Activated naive CD4-positive, alpha-beta T cell treated with anti-CD3 and anti-CD28 coated beads for 36 hours (primary cell): Measurements from ENCODE around the gene ATG2B. TPM values are rescaled to one million over a fixed set of nuclear protein-coding genes. Genes with fewer than 3 reads are reported as not detected.

Experiments used
- CTCF ChIA-PET: fragments of 350-600 bp; sonication (Branson Sonifier 250); formaldehyde crosslinking; loops from one replicate; lab custom pipeline; 2021; ENCODE audit warnings: antibody characterized with exemption; lab: Charles Lee
- DNase-seq: peaks from one replicate; pipeline ENCODE4 v3.0.0-alpha.2; 2020
- H3K27ac Mint-ChIP-seq: one replicate; pipeline ENCODE4 v1.8.0; 2021; ENCODE audit warnings: mild to moderate bottlenecking, mixed read lengths
- H3K27me3 Mint-ChIP-seq: one replicate; pipeline ENCODE4 v1.8.0; 2021; ENCODE audit warnings: low read depth, mixed read lengths
- H3K36me3 Mint-ChIP-seq: one replicate; pipeline ENCODE4 v1.8.0; 2021; ENCODE audit warnings: low read depth, mixed read lengths
- H3K4me1 Mint-ChIP-seq: one replicate; pipeline ENCODE4 v1.8.0; 2021; ENCODE audit warnings: low read depth, mixed read lengths
- H3K4me3 Mint-ChIP-seq: one replicate; pipeline ENCODE4 v1.8.0; 2021; ENCODE audit warnings: mild to moderate bottlenecking, moderate library complexity, mixed read lengths
- H3K9me3 Mint-ChIP-seq: one replicate; pipeline ENCODE4 v1.8.0; 2021; ENCODE audit warnings: mixed read lengths
- intact Hi-C: fragments of 100-400 bp; cut with micrococcal nuclease; formaldehyde crosslinking; loops from one replicate; pipeline ENCODE4 v1.15.1; 2023
- total RNA-seq, 2 experiments: library from RNA; stranded (reverse); gene quantifications; one replicate each; pipeline ENCODE4 v1.2.3, GENCODE V29; 2021

ATG2B gene
- total RNA-seq, 2 experiments from 2014 or later: 12.8 to 15.3 TPM

DNA sequence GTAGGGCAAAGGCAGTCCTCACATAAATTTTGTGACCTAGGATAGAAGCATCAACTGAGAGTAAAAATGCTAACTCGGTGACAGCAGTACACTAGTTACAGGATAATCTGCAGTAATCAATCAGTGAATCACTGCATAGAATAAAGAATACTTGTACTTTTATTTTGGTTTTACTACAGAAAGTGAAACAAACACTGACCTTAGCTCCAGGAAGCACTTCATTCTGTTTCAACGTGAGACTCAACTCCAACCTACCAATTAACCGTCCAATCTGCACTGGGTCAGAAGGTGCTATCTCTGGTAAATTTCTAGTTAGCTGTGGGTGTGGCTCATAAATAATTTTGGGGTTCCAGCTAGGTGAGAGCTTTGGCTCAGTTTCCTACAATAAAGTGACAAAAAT is 21.8 kb downstream of the ATG2B start:
- no peak overlapping the region for H3K4me3 Mint-ChIP-seq
- DNase-seq: no peak
- H3K9me3 Mint-ChIP-seq: no peaks in the 10 kb centered on the region
- intact Hi-C loops: no loop called here
- H3K27me3 Mint-ChIP-seq: no peaks in the 10 kb centered on the region
- no peaks in the 10 kb centered on the region for H3K4me1 Mint-ChIP-seq
- CTCF ChIA-PET: no interaction called here
- peaks cover 18% of the 10 kb centered on the region for H3K36me3 Mint-ChIP-seq
- no peak overlapping the region for H3K27ac Mint-ChIP-seq

- no peak for DNase-seq
- H3K4me3 Mint-ChIP-seq: no peak overlapping the region
- intact Hi-C loops: no loop called here
- no peaks in the 10 kb centered on the region for H3K9me3 Mint-ChIP-seq
- no peaks in the 10 kb centered on the region for H3K27me3 Mint-ChIP-seq
- CTCF ChIA-PET: no interaction called here
- no peak overlapping the region for H3K27ac Mint-ChIP-seq
- no peaks in the 10 kb centered on the region for H3K4me1 Mint-ChIP-seq
- peaks cover 18% of the 10 kb centered on the region for H3K36me3 Mint-ChIP-seq
These were observed 24.6 kb downstream of the ATG2B start for GRCh38 chr14:96338551-96338950.

DNA sequence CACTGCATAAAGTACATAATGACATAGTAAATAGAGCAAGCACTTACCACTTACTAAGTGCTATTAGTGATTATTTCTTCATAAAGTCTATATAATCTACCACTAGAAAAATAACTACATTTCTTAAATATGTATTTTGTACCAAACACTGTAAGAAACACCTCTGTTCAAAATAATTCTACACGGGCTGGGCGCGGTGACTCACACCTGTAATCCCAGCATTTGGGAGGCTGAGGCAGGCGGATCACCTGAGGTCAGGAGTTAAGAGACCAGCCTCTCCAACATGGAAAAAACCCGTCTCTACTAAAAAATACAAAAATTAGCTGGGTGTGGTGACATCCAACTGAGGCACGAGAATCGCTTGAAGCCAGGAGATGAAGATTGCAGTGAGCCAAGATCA is 38.9 kb downstream of the ATG2B start:
- intact Hi-C loops: no loop called here
- no peaks in the 10 kb centered on the region for H3K9me3 Mint-ChIP-seq
- peaks cover 13% of the 10 kb centered on the region for H3K36me3 Mint-ChIP-seq
- no peak for DNase-seq
- no peaks in the 10 kb centered on the region for H3K27me3 Mint-ChIP-seq
- CTCF ChIA-PET: no interaction called here
- H3K27ac Mint-ChIP-seq: no peak overlapping the region
- H3K4me1 Mint-ChIP-seq: no peaks in the 10 kb centered on the region
- H3K4me3 Mint-ChIP-seq: no peak overlapping the region

DNA sequence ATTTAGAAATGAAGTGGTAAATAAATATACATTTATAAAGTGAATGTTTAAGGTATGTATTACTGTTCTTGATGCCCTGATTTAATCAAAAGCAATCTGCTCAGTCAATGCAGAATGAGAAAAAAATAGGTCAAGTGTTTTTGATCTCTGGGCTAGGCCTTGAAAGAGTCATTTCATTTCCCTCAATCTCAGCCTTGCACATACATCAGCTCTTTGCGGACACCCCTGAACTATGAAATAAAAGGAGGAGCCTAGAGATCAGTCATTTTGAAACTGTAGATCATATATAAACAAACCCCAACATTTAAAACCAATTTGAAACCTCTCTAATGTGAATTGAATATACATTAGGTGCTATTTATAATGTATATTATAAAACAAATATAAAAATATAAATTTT is 42.5 kb downstream of the ATG2B start:
- Mint-ChIP-seq H3K27ac (no peak overlapping the region), H3K4me1 (no peaks in the 10 kb centered on the region), H3K4me3 (no peak overlapping the region), H3K36me3 (peaks cover 22% of the 10 kb centered on the region), H3K9me3 (no peaks in the 10 kb centered on the region), H3K27me3 (no peaks in the 10 kb centered on the region)
- intact Hi-C loops: no loop called here
- DNase-seq: no peak
- CTCF ChIA-PET: no interaction called here

- no peaks in the 10 kb centered on the region for H3K4me1 Mint-ChIP-seq
- CTCF ChIA-PET: no interaction called here
- H3K27ac Mint-ChIP-seq: no peak overlapping the region
- DNase-seq: no peak
- H3K9me3 Mint-ChIP-seq: no peaks in the 10 kb centered on the region
- peaks cover 28% of the 10 kb centered on the region for H3K36me3 Mint-ChIP-seq
- intact Hi-C loops: no loop called here
- no peaks in the 10 kb centered on the region for H3K27me3 Mint-ChIP-seq
- H3K4me3 Mint-ChIP-seq: no peak overlapping the region
These were observed 44.3 kb downstream of the ATG2B start for GRCh38 chr14:96318836-96319235.

DNA sequence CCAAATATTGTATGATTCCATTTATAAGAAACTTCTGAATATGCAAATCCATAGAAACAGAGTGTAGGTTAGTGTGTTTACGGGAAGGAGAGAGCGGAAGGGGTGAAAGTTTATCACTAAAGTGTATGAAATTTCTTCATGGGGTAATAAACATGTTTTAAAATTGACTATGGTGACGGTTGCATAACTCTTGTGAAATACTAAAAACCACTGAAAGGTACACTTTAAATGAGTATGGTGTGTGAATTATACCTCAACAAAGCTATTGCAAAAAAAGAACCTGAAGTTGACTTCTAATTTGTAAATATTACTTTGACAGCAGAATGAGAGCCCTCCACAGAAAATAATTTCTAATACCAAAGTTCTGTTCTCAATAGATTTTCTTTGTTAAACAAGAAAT is 47.1 kb downstream of the ATG2B start:
- Mint-ChIP-seq H3K36me3 (peaks cover 25% of the 10 kb centered on the region), H3K4me3 (no peak overlapping the region), H3K9me3 (no peaks in the 10 kb centered on the region), H3K27ac (no peak overlapping the region), H3K27me3 (no peaks in the 10 kb centered on the region), H3K4me1 (no peaks in the 10 kb centered on the region)
- intact Hi-C loops: no loop called here
- no peak for DNase-seq
- CTCF ChIA-PET: no interaction called here

DNA sequence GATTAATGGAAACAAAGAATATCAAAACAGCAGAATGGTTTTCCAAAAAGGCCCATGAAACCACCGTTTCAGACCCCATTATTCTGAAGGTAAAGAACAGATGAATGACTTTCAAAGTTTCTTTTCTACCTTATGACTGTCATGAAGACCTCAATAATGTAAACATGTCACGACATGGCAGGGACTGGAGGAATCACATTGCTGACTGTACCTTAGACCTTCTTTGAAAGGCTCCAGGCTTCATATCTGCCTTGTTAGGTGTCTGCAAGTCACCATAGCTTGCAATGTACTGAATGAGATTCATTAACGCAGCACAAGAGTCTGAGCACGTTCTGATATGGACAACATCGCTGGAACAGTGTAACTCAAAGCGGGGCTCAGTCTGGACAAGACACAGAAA is 52.2 kb downstream of the ATG2B start:
- CTCF ChIA-PET: no interaction called here
- Mint-ChIP-seq H3K36me3 (peaks cover 25% of the 10 kb centered on the region), H3K4me1 (no peaks in the 10 kb centered on the region), H3K4me3 (no peak overlapping the region), H3K27me3 (no peaks in the 10 kb centered on the region), H3K9me3 (no peaks in the 10 kb centered on the region), H3K27ac (no peak overlapping the region)
- DNase-seq: no peak
- intact Hi-C loops: no loop called here

GRCh38 chr14:96309896-96310330 is 53.2 kb downstream of the ATG2B start:
- peaks cover 16% of the 10 kb centered on the region for H3K36me3 Mint-ChIP-seq
- no peaks in the 10 kb centered on the region for H3K9me3 Mint-ChIP-seq
- no peaks in the 10 kb centered on the region for H3K4me1 Mint-ChIP-seq
- intact Hi-C loops: no loop called here
- DNase-seq: no peak
- no peak overlapping the region for H3K4me3 Mint-ChIP-seq
- H3K27ac Mint-ChIP-seq: no peak overlapping the region
- CTCF ChIA-PET: no interaction called here
- H3K27me3 Mint-ChIP-seq: no peaks in the 10 kb centered on the region

GRCh38 chr14:96309133-96309895 is 53.8 kb downstream of the ATG2B start:
- peaks cover 18% of the 10 kb centered on the region for H3K36me3 Mint-ChIP-seq
- no peak for DNase-seq
- CTCF ChIA-PET: no interaction called here

DNA sequence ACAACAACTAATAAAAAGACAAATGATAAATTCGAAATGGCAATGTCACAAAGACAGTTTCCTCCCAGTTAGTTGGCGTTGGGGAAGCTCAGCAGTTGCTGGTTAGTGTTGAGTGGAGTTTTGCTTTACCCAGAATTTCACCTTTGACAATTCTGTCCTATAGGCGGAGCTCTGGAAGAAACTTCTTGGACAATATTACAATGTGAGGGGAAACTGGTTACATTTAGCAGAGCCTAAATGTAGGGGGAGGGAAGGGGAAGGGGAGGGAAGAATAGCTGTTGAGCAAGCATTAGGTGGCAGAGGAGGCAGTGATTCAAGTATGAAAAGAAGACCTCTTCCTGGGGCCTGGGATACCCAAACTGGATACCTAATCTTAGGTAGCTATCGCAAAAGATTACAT is 55.7 kb downstream of the ATG2B start:
- intact Hi-C loops: no loop called here
- no peak for DNase-seq
- peaks cover 18% of the 10 kb centered on the region for H3K36me3 Mint-ChIP-seq
- no peaks in the 10 kb centered on the region for H3K27me3 Mint-ChIP-seq
- H3K9me3 Mint-ChIP-seq: no peaks in the 10 kb centered on the region
- no peak overlapping the region for H3K27ac Mint-ChIP-seq
- no peak overlapping the region for H3K4me3 Mint-ChIP-seq
- H3K4me1 Mint-ChIP-seq: no peaks in the 10 kb centered on the region
- CTCF ChIA-PET: no interaction called here

More at GRCh38 chr14:96309133-96309895, 53.8 kb downstream of the ATG2B start:
- intact Hi-C loops: no loop called here
- Mint-ChIP-seq H3K4me3 (no peak overlapping the region), H3K4me1 (no peaks in the 10 kb centered on the region), H3K9me3 (no peaks in the 10 kb centered on the region), H3K27me3 (no peaks in the 10 kb centered on the region), H3K27ac (no peak overlapping the region)

- Mint-ChIP-seq H3K27ac (no peak overlapping the region), H3K36me3 (peaks cover 21% of the 10 kb centered on the region), H3K9me3 (no peaks in the 10 kb centered on the region), H3K4me3 (no peak overlapping the region), H3K27me3 (no peaks in the 10 kb centered on the region), H3K4me1 (no peaks in the 10 kb centered on the region)
- intact Hi-C loops: no loop called here
- CTCF ChIA-PET: interaction anchor here (0.6 kb wide), 1 partner anchor 29 kb away, joined by 4 read pairs; no protein-coding TSS in a partner anchor
- DNase-seq: no peak
These were observed 58.2 kb downstream of the ATG2B start for GRCh38 chr14:96304956-96305355.

- no peak for DNase-seq
- Mint-ChIP-seq H3K4me3 (no peak overlapping the region), H3K36me3 (peaks cover 16% of the 10 kb centered on the region), H3K27ac (no peak overlapping the region), H3K9me3 (no peaks in the 10 kb centered on the region), H3K4me1 (no peaks in the 10 kb centered on the region), H3K27me3 (no peaks in the 10 kb centered on the region)
- intact Hi-C loops: no loop called here
- CTCF ChIA-PET: no interaction called here
These were observed 59.2 kb downstream of the ATG2B start for GRCh38 chr14:96303981-96304380.

DNA sequence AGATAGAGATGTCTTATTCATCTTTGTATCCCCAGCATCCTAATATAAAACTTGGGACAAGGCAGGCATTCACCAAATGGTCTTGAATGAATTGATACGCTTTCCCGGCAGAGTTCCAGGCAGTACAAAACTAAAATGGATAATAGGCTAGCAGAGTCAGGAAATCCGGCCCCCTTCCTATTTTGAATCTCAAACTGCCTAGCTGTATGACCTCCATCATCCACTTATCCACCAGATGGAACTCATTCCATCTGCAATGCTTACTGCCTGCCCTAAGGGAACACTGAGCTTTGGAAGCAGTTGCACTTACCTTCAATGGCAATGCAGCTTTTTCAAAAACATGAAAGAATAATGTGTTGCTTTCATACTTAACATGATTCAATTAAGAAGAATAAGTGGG is 63.7 kb downstream of the ATG2B start:
- H3K4me3 Mint-ChIP-seq: no peak overlapping the region
- intact Hi-C loops: no loop called here
- H3K27ac Mint-ChIP-seq: no peak overlapping the region
- H3K36me3 Mint-ChIP-seq: peaks cover 9% of the 10 kb centered on the region
- no peaks in the 10 kb centered on the region for H3K9me3 Mint-ChIP-seq
- H3K27me3 Mint-ChIP-seq: no peaks in the 10 kb centered on the region
- no peak for DNase-seq
- H3K4me1 Mint-ChIP-seq: no peaks in the 10 kb centered on the region
- CTCF ChIA-PET: interaction anchor here (5.3 kb wide), 1 partner anchor 125 kb away, joined by 34 read pairs; no protein-coding TSS in a partner anchor
